Activated naive CD4-positive, alpha-beta T cell treated with Interleukin-2 at 50 U/mL for 16 hours (primary cell): ENCODE measurements around the gene PLA2G2A.
"Not testable (repeated sequence)": the region's sequence is repeated elsewhere in the genome, so short reads cannot be mapped to it uniquely, and the experiment has no call there.

Experiments
- DNase-seq: peaks from one replicate; pipeline ENCODE4 v3.0.0-alpha.2; 2020

The PLA2G2A gene, protein sequence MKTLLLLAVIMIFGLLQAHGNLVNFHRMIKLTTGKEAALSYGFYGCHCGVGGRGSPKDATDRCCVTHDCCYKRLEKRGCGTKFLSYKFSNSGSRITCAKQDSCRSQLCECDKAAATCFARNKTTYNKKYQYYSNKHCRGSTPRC

DNA sequence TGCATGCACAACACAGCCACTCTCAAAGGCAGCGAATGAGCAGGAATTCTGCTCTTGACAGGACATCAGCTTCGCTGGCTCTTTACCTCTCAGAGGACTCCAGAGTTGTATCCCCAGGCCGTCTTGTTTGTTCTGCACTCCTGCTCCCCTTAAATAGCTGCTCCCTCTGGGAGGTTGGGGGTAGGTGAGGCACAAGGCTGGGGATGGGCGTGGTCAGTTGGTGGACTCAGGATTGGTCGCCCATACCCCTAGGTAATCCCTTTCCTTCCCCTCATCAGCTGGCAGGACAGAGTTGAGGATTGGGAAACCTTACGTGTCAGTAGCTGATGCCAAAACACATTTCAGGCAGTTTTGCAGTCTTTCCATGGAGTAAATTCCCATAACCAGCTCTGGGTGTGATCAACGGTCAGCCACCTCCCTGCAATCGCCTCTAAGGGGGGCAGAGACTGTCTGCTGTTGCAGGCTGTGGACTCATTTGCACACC is at the start of gene PLA2G2A:
TSS of gene PLA2G2A (minus strand) at position 125 of the 484 bp plus-strand sequence. CDS start 845 bp downstream, outside the sequence.
- no peak for DNase-seq

DNA sequence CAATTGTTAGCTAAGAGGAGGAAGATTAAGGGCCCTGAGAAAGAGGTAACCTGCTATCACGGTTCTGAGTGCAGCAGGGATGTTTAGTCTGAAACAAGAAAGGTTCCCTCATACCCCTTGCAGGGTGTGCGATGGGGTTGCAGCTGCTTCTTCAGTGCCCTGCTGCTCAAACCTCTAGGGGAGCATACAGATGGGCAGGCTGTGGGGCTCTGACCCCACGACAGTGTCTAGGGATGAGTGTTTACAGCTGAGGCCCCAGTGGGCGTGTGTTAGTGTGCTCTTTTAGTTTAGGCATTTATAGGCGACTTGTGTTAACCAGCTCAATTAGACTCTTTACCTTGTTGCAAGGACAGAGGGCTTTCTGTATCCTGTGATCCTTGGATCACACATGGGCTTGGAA is 49.3 kb upstream of the PLA2G2A start:
- no peak for DNase-seq

DNA sequence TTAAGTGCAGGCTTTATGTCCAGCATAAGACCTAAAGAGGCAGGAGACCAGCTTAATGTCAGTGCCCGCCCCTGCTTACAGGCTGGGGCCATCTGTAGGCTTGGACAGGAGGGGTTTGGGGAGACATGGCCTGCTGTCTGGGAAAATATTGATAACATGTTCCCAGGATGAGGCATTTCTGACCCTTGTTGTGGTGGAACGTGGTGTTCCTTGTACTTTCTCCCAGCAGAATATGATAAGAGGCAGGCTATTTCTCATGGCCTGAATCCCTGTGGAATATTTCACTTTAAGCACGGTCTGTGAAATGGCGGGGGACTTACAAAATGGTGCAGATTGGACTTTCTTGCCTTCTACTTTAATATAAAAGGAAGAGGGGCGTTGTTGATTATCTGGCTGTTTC is 48.7 kb upstream of the PLA2G2A start:
- no peak for DNase-seq

DNA sequence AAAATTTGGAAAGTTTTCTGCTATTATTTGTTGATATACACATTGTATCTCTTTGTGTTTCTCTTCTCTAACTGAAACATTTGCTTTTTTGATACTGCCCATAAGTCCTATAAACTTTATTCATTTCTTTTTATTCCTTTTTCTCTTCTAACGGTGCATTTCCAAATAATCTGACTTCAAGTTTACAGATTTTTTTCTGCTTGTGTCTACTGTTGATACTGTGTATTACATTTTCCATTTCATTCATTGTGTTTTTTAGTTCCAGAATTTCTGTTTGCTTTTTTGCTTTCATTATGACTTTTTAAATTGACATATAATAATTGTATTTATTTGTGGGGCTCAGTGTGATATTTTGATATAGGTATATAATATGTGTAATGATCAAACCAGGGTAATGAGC is 38.3 kb upstream of the PLA2G2A start:
- DNase-seq = no peak

DNA sequence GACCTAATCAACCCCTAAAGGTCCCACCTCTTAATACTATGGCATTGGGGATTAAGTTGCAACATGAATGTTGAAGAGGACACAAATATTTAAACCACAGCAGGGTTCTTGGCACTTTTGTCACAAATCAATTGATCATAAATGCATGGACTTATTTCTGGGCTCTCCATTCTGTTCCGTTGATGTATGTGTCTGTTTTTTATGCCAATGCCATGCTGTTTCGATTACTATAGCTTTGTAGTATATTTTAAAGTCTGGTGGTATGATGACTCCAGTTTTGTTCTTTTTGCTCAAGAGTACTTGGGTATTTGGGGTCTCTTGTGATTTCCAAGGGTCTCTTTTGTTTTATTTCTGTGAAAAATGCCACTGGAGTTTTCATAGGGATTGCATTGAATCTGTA is 34.7 kb upstream of the PLA2G2A start:
- DNase-seq = no peak

DNA sequence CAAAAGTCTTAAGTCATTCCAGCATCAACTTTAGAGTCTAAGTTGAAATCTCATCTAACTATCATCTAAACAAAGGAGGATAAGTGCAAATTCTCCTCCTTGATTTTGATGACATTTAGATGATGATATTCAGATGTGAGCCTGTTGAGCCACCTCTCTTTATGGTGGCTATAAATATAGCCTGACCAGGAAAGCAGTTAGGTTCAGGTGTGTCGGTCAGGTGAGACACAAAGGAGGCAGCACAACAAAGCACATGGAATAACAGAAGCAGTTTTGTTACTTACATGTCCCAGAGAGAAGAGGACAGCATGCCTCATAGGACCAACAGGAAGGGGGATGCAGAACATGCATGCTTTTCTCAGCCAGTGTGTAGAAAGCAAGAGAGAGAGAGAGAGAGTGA is 30.6 kb upstream of the PLA2G2A start:
- no peak for DNase-seq

DNA sequence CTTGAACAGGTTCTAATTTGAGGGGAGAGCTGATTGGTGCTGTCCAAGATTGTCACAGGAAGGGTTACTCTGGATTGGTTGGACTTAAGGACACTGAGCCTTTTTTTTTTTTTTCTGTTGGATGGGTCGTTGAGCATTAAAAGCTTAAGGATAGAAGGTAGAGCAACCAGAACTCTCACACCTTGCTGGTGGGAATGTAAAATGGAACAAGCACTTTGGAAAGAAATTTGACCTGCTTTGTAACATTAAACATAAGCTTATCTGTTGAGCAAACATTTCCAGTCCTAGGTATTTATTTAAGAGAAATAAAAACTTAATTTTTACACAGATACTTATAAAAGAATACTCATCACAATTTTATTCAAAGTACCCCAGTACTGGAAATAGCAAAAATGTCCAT is 29.8 kb upstream of the PLA2G2A start:
- no peak for DNase-seq

DNA sequence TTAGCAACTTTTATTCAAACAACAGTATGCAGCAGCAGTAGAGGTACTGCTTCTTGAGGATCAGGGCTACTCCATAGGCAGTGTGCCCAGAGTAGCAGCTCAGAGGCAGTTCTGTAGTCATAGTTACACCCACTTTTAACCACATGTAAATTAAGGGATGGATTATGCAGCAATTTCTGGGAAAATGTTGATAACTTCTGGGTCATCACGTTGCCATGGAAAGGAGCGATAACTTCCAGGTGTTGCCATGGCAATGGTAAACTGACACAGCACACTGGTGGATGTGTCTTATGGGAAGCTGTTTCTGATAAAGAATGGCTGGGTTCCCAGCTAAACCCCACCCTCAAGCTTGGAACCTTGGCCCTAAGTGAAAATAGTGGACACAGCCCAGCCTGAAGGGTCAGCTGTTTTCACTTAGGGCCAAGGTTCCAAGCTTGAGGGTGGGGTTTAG is 29.0 kb upstream of the PLA2G2A start:
- no peak for DNase-seq

DNA sequence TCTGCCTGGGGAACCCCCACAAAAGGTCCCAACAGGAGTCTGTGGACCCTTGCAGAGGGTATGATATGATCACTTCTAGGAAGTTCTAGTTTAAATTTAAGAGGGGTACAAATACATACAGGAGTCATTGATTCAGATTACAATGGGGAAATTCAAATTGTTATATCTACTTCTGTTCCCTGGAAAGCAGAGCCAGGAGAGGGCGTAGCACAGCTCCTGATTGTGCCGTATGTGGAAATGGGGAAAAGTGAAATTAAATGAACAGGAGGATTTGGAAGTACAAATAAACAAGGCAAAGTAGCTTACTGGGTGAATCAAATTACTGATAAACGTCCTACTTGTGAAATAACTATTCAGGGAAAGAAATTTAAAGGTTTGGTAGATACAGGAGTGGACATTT is 19.4 kb upstream of the PLA2G2A start:
- DNase-seq = not testable (repeated sequence)

DNA sequence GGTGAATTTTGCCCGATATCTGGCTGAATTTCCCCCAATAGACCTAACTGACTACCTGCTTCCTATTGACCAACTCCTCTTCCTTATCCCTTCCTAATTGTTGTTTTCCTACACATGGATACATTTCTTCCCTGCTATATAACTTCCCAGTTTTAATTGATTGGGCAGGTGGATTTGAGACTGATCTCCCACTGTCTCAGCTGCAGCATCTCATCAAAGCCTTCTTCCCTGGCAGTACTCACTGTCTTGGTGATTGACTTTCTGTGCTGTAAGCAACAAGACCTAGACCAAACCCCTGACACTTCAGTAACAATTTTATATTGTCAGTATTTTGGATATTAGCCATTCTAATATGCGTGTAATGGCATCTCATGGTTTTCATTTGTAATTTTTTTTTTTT is 11.3 kb upstream of the PLA2G2A start:
- DNase-seq = no peak

DNA sequence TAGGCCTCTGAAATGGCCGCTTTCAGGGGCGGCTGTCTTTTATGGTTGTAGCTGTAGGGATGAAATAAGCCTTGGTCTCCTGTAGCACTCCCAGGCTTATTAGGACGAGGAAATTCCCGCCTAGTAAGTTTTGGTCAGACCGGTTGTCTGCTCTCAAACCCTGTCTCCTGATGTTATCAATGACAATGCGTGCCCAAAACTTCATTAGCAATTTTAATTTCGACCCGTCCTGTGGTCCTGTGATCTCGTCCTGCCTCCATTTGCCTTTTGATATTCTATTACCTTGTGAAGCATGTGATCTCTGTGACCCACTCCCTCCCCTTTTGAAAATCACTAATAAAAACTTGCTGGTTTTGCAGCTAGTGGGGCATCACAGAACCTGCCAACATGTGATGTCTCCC is 10.8 kb upstream of the PLA2G2A start:
- not testable (repeated sequence) for DNase-seq

DNA sequence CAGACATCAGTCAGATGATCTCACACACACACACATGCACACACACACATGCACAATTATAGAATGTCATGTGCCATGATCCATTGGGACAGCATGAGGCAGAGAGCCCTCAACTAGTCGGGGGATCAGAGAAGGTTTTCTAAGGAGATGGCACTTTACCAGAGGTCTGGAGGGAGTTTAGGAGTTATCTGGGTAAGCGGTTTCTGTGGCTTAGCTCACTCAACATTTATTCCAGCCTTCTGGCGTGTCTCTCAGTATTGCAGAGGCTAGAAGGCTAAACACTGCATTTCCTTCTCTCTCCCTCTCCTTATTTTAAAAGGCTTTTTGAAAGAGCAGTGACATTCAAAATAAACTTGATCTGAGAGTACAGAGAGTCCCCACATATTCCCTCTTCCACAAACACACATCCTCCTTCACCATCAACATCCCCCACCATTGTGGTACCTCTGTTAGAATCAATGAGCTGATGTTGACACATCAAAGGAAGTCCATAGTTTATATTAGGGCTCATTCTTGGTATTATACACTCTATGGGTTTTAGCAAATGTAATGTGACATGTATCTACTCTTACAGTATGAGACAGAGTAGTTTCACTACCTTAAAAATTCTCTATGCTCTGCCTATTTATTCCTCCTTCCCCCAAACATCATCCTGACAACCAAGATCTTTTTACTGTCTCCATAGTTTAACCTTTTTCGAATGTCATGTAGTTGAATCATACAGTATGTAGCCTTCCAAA is 9.0 kb upstream of the PLA2G2A start:
- no peak for DNase-seq

DNA sequence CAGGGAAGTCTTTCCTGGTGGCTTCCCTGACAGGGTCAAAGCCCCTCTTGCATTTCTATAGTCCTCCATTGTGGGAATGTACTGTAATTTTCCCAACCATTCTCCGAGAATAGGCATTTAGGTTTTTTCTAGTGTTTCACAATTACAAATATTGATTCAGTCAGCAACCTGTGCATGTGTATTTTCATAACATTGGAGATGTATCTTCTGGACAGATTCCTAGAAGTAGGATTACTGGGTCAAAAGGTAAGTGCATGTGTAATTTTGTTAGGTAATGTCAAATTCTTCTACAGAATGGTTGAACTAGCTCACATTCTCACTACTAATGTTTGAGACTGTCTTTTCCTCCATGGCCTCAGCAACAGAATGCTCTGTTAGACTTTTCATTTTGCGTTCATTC is 8.3 kb upstream of the PLA2G2A start:
- DNase-seq = no peak

DNA sequence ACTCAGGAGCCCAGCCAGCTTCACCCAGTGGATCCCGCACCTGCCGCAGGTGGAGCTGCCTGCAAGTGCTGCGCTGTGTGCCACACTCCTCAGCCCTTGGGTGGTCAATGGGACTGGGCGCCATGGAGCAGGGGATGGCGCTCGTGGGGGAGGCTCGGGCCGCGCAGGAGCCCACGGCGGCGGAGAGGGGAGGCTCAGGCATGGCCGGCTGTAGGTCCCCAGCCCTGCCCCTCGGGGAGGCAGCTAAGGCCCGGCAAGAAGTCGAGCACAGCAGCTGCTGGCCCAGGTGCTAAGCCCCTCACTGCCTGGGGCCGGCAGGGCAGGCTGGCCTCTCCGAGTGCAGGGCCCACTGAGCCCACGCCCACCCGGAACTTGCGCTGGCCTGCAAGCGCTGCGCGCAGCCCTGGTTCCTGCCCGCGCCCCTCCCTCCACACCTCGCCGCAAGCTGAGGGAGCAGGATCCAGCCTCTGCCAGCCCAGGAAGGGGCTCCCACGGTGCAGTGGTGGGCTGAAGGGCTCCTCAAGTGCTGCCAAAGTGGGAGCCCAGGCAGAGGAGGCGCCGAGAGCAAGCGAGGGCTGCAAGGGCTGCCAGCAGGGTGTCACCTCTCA is 5.1 kb upstream of the PLA2G2A start:
- not testable (repeated sequence) for DNase-seq

DNA sequence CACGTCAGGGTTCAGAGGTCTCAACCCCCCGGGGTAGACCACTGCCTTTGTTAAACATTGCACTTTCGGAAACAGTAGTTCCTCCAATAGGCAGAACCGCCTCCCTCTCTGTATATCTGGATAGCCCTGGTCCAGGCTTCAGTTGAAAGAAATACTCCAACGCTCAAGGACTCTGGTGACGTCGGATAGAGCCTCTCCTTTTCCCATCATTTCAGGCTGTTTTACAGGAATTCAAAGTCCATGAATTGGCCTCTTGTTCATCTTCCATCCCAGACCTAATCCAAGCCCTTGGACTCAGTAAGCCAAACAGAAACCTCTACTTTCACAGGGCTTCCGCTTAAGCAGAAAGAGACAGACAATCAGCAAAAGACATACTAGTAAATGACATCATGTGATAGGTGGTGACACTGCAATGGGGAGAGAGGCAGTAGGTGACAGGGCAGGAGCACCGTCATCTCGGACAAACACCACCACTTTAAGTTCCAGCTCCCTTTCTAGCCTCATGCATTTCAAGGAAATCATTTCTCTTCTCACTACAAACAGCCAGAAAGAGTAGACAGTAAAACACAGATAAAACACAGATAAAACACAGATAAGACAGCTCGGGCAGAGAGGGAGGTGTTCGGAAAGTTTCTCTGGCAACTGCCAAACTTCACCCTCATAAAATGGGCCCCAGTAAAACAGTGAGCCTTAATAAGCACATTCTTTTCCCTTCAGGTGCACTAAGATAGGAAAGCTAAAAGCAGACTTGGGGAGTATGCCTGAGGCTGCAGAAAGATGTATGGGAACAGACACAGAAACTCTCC is 2.3 kb upstream of the PLA2G2A start:
- DNase-seq = no peak

DNA sequence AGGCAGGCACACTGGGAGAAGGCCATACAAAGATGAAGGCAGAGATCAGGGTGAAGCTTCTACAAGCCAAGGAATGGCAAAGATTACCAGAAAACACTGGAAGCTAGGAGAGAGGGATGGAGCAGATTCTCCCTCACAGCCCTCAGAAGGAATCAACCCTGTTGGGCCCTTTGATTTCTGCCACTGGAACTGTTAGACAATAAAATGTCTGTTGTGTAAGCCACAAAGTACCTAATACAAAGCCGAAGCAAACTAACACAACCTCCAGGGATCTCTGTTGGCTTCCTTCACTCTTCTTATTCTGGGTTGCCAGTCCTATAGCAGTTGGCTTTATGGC is 1.7 kb upstream of the PLA2G2A start:
- DNase-seq = no peak

DNA sequence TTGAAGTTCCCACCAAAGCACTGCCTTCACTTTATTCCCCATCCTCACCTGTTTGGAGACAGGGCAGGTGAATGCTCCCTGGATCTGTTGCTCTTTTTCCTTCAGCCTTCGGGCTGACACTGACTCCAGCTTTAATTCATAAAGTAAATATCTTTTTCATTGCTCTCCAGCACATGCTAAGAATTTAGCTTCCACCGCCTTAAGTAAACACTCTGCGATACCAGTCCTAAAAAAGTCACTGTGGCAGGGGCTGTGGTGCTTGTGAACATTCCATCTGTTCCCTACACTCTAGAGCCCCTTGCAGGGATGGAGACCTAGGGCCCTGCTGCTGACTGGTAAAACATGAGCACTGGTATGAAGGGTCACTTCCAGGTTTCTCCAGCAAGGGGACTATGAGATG is 896 bp upstream of the PLA2G2A start:
- DNase-seq = no peak

DNA sequence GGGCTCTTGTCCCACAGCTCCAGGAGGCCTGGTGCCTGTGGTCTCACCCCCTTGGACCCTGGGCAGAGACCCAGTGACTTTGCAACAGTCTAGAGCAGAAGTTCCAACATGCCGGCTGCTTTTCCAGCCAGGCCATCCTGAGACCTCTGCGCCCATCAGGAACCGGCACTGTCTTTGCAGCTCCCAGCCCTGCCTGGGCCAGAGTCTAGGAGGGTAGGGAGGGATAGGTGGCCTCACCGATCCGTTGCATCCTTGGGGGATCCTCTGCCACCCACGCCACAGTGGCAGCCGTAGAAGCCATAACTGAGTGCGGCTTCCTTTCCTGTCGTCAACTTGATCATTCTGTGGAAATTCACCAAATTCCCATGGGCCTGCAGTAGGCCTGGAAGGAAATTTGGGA is 1.3 kb downstream of the PLA2G2A start:
- no peak for DNase-seq

DNA sequence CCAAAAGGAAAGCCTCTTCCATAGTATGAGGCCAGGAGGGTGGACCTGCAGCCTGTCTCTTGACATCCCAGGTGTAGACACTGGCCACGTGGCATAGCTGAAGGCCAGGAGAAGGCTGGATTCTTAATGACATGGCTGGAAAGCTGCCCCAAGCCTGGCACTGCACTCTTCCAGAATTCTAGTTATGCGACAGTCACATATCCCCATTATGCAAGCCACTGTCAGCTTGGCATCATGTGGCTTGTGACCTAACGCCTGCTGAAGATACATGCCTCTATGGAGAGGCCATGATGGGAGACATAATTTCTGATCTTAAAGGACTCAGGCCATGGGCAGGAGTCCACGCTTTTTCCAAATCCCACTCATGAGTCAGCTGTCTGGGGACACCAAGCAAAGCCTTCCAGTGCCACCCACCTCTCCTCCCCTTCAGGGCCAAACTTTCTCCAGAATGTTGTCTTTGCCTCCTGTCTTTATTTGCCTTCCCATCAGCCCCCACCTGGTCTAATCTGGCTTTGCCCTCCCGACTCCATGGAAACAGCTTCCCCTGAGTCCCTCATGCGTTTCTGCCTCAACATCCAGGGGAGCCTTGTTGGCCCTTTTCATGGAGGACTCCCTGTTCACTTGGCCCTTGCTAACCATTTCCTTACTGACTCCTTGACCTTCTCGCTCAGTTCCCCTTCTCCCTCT is 3.0 kb downstream of the PLA2G2A start:
- no peak for DNase-seq

DNA sequence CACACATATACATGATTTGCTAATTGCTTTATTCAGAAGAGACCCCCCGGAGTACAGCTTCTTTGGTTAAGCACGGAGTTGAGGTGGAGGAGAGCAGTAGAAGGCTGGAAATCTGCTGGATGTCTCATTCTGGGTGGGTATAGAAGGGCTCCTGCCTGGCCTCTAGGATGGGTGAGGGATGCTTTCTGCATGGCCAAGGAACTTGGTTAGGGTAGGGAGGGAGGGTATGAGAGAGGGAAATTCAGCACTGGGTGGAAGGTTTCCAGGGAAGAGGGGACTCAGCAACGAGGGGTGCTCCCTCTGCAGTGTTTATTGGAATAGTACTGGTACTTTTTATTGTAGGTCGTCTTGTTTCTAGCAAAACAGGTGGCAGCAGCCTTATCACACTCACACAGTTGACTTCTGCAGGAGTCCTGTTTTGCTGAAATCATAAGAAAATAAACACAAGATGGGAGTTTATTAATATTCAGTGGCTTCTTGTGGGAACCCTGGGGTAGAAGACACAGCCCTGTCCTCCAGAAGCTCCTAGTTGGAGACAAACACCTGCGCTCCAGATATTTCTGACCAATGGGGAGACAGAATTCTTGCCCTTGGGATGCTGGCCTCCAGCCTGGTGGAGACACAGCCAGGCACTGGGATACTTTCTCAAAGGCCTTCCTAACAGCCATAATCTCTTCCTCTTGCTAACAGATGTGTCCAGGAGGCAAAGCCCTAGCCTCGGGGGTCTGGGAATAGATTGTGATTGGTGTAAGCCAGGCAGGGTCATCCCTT is 3.8 kb downstream of the PLA2G2A start:
- no peak for DNase-seq

DNA sequence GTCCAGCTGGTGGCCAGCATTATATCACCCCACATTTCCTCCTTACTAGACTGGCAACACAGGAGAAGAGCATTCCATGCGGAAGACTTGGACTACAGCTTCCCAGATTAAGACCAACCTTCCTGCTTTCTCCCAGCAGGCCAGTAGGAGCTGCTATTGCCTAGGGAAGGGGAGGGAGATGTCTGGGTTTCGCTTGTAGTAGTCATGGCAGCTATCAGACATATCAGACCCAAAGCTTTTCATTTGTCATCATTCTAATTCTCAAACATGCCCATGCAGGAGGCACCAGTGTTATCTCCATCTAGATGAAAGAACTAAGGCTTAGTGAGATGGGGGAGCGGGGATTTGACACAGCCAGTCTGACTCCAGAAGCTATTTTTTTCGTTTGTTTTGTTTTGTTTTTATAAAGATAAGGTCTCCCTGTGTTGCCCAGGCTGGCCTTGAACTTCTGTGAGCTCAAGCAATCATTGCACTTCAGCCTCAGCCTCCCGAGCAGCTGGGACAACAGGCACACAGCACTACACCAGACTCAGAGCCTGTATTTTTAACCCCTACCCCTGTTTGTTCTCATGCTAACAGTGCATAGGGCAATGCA is 4.5 kb downstream of the PLA2G2A start:
- peak; percentile 13 for DNase-seq

DNA sequence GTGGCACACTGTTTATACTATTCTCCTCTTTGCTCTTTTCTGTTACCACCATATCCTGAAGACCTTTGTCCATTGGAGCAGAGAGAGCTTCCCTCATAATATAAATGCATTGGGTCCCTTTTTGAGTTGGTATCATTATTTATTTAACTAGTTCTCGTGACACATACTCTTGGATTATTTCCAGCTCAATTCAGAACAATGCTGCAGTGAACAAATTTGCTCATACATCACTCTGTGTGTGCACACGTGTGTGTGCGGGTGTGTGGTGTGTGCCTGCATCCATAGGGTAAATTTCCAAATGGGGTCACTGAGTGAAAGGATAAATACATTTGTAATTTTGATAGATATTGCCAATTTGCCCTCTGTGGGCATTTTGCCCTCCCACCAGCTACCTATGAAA is 5.8 kb downstream of the PLA2G2A start:
- DNase-seq = no peak
